ENCODE measurements around the gene ADAMTS10. TPM values are rescaled to one million over a fixed set of nuclear protein-coding genes. Genes with fewer than 3 reads are reported as not detected.
A peak's percentile ranks its signal among the peaks of the same experiment; 100 is the strongest.
"Not testable (repeated sequence)": the region's sequence is repeated elsewhere in the genome, so short reads cannot be mapped to it uniquely, and the experiment has no call there.

ADAMTS10 gene
- polyA plus RNA-seq (2014; cell fraction: cytosol; rRNA removed), result 5.5 and 12.6 TPM in 2 replicates
- 89.9 and 104 TPM in 2 replicates for polyA plus RNA-seq (2014; cell fraction: nucleus; rRNA removed)

GRCh38 chr19:8610041-8610935, at the start of gene ADAMTS10:
ADAMTS10 (minus strand) TSS chr19:8610715; CDS start chr19:8605710, 5,005 bp downstream.
- no peak for DNase-seq (ENCODE audit: low spot score)

- no peak for DNase-seq (ENCODE audit: low spot score)
These were observed 49.4 kb upstream of the ADAMTS10 start for GRCh38 chr19:8659905-8660304.

DNA sequence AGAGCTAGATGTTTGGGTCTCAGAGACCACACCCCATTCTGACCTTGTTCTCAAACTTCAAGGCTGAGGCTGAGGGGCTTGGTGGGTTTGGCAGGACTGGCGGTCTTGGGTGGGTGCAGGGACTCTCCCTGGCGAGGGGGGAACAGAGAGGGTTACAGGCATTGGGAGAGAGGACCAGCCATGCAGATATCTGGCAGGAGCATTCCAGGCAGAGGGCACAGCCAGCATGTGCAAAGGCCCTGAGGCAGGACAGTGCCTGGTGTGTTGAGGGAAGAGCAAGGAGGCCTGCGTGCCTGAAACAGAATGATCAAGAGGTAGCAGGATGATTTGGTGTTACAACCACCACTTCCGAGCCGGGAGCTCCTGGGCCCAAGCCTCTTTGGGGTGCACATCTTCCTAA, 47.4 kb upstream of the ADAMTS10 start:
- DNase-seq (ENCODE audit: low spot score), result no peak

- no peak for DNase-seq (ENCODE audit: low spot score)
These were observed 44.8 kb upstream of the ADAMTS10 start for GRCh38 chr19:8655340-8655709.

- peak; percentile 17 for DNase-seq (ENCODE audit: low spot score)
These were observed 44.2 kb upstream of the ADAMTS10 start for GRCh38 chr19:8654591-8655339.

DNA sequence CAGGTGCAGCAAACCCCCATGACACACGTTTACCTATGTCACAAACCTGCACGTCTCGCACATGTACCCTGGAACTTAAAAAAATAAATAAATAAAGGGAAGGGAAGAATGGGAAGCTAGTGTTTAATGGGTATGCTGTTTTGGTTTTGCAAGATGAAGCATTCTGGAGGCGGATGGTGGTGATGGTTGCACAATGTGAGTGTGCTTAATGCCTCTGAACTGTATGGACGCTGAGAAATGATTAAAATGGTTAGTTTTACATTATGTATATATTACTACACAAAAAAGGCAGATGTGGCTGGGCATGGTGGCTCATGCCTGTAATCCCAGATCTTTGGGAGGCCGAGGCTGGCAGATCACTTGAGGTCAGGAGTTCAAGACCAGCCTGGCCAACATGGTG, 37.7 kb upstream of the ADAMTS10 start:
- DNase-seq (ENCODE audit: low spot score), result no peak

DNA sequence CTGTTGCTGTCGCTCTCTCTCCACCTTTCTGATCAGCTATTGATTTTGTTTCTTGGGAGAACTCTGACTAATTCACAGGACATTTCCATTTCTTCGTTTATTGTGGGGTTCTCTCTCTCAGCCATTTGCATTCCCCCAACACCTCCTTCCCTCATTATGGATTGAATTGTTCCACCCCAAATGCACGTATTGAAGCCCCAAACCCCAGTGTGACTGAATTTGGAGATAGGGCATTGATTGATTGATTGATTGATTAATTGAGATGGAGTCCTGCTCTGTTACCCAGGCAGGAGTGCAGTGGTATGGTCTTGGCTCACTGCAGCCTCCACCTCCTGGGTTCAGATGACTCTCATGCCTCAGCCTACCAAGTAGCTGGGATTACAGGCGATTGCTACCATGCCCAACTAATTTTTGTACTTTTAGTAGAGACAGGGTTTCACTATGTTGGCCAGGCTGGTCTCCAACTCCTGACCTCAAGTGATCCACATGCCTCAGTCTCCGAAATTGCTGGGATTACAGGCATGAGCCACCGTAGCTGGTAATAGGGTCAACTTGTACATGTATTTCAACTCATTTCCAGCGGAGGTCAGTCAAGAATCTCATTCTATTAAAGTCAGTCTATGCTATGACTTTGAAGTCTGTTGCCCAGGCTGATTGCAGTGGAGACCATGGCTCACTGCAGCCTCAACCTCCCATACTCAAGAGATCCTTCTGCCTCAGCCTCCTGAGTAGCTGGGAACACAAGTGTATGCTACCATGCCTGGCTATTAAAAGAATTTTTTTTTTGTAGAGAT, 33.5 kb upstream of the ADAMTS10 start:
- DNase-seq (ENCODE audit: low spot score), result no peak

DNA sequence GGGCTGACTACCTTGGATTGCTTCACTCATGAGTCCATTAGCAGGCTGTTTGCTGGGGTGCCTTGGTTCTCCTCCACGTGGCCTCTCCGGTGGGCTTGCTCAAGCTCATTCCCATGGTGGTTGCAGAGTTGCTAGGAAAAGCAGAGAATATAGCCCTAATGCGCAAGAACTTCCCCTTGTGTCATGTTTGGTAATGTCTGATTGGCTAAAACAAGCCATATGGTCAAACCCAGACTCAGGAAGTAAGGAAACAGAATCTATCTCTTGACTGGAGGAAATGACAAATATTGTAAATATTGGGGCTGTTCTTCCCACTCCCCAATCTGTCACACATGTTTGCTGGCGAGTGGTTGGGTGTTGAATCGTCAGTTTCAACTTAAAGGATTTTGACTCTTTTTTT, 32.0 kb upstream of the ADAMTS10 start:
- no peak for DNase-seq (ENCODE audit: low spot score)

DNA sequence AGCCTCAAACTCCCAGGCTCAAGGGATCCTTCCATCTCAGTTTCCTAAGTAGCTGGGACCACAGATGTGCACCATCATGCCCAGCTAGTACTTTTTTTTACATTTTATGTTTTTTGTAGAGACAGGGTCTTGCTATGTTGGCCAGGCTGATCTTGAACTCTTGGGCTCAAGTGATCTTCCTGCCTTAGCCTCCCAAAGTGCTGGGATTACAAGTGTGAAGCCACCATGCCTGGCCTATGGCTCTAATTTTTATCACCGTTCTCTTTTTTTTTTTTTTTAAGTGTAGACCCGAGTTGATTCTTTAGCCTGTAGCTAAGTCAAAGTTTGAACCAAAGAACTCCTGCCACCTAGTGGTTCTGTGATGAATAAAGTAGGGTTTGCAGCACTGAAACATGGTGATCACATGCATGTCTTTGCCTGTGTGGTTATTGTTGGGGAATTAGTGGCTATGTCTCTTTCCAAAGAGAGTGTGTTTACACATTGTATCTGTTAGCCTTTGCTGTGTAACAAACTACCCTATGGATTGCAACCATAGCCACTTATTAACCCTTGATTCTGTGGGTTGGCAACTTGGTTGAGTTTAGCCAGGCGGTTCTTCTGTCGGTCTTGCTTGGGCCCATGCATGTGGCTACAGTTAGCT, 31.5 kb upstream of the ADAMTS10 start:
- DNase-seq (ENCODE audit: low spot score), result peak; percentile 19

DNA sequence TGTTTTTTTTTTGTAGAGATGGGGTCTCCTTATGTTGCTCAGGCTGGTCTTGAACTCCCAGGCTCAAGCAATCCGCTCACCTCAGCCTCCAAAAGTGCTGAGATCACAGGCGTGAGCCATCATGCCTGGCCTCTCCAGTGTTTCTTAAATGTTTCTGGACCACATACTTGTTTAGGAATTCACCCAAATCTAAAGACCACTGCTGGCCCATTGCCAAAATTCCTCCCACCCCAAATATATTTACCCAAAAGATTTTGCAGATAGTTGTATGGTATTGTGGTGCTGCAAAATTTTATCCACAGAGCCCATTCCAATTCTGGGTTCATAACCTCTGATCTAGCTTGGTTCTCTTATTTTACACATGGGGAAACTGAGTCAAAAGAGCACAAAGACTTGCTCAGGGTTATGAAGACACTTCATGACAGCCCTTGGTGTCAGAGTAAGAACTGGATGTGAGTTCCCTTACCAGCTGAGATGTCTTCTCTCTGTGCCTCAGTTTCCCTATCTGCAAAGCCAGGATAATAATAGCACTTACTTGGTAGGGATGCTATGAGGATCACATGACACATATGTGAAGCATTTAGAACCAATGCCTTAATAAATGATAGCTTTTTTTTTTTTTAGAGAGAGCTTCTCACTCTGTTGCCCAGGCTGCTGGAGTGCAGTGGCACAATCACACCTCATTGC, 30.8 kb upstream of the ADAMTS10 start:
- no peak for DNase-seq (ENCODE audit: low spot score)

- DNase-seq (ENCODE audit: low spot score), result no peak
These were observed 30.0 kb upstream of the ADAMTS10 start for GRCh38 chr19:8640402-8641004.

GRCh38 chr19:8639821-8640401, 29.4 kb upstream of the ADAMTS10 start:
- DNase-seq (ENCODE audit: low spot score), result no peak

GRCh38 chr19:8638078-8638619, 27.6 kb upstream of the ADAMTS10 start:
- DNase-seq (ENCODE audit: low spot score), result no peak

DNA sequence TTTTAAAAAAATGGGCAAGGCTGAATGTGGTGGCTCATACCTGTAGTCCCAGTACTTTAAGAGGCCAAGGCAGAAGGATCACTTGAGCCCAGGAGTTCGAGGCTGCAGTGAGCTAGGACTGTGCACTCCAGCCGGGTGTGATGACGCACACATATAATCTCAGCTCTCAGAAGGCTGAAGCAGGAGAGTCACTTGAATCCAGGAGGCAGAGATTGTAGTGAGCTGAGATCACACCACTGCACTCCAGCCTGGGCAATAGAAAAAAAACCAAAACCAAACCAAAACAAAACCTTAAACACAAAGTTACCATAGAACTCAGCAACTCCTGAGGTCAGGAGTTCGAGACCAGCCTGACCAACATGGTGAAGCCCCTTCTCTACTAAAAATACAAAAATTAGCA, 26.6 kb upstream of the ADAMTS10 start:
- not testable (repeated sequence) for DNase-seq (ENCODE audit: low spot score)

- no peak for DNase-seq (ENCODE audit: low spot score)
These were observed 24.9 kb upstream of the ADAMTS10 start for GRCh38 chr19:8635422-8635821.

- DNase-seq (ENCODE audit: low spot score), result no peak
These were observed 20.9 kb upstream of the ADAMTS10 start for GRCh38 chr19:8631425-8631819.

- DNase-seq (ENCODE audit: low spot score), result no peak
These were observed 20.4 kb upstream of the ADAMTS10 start for GRCh38 chr19:8630796-8631424.

GRCh38 chr19:8629996-8630683, 19.6 kb upstream of the ADAMTS10 start, which contains the start of gene NFILZ:
NFILZ (plus strand) TSS chr19:8630633; CDS start chr19:8676766, 46,133 bp downstream.
- no peak for DNase-seq (ENCODE audit: low spot score)

All from SK-N-DZ (cell line).